Activated CD4-positive, alpha-beta T cell treated with anti-CD3 and anti-CD28 coated beads, Interleukin-2, amount 50 U/mL, for 16 hours (primary cell): ENCODE data around the gene RPS16.
A peak's percentile ranks its signal among the peaks of the same experiment; 100 is the strongest.

Source experiments
- DNase-seq: peaks from one replicate; pipeline ENCODE4 v3.0.0-alpha.2; 2020

RPS16 gene

GRCh38 chr19:39419003-39419402 lies 16.7 kb downstream of the RPS16 start:
- no peak for DNase-seq

GRCh38 chr19:39417463-39418181 lies 18.1 kb downstream of the RPS16 start:
- DNase-seq, result no peak

- DNase-seq, result no peak
These were observed 19.3 kb downstream of the RPS16 start for GRCh38 chr19:39416152-39417120.

GRCh38 chr19:39415111-39416046 lies 20.4 kb downstream of the RPS16 start:
- no peak for DNase-seq

GRCh38 chr19:39413911-39414608 lies 21.7 kb downstream of the RPS16 start:
- DNase-seq, result no peak

- no peak for DNase-seq
These were observed 22.4 kb downstream of the RPS16 start for GRCh38 chr19:39413272-39413910.

GRCh38 chr19:39412867-39413271 lies 22.9 kb downstream of the RPS16 start:
- DNase-seq, result no peak

- DNase-seq, result peak; percentile 98
These were observed 23.5 kb downstream of the RPS16 start, which contains the start of gene PLEKHG2 for GRCh38 chr19:39412100-39412866. Gene PLEKHG2 (plus strand): TSS chr19:39412669. CDS start chr19:39414087, 1,418 bp downstream.

GRCh38 chr19:39411832-39412099 lies 24.0 kb downstream of the RPS16 start:
- DNase-seq, result peak; percentile 94

GRCh38 chr19:39411081-39411831 lies 24.5 kb downstream of the RPS16 start:
- DNase-seq, result no peak

GRCh38 chr19:39410831-39411080 lies 25.0 kb downstream of the RPS16 start:
- no peak for DNase-seq

- peak; percentile 59 for DNase-seq
These were observed 25.5 kb downstream of the RPS16 start for GRCh38 chr19:39410017-39410830.

GRCh38 chr19:39409208-39410016 lies 26.3 kb downstream of the RPS16 start:
- peak; percentile 82 for DNase-seq

GRCh38 chr19:39408392-39409207 lies 27.1 kb downstream of the RPS16 start:
- DNase-seq, result no peak

- DNase-seq, result peak; percentile 77
These were observed 27.9 kb downstream of the RPS16 start for GRCh38 chr19:39407660-39408391.

GRCh38 chr19:39407410-39407659 lies 28.4 kb downstream of the RPS16 start:
- no peak for DNase-seq

GRCh38 chr19:39406656-39407409 lies 28.9 kb downstream of the RPS16 start, which contains the start of gene ZFP36:
Gene ZFP36 (plus strand): TSS chr19:39406847. CDS start chr19:39406905, 58 bp downstream.
- DNase-seq, result peak; percentile 92
